Breast epithelium (tissue), 4 donors: ENCODE results near the gene RXRB. TPM values are rescaled to one million over a fixed set of nuclear protein-coding genes. Genes with fewer than 3 reads are reported as not detected.

Experiments
- DNase-seq, 2 donors: peaks; one replicate each; pipeline ENCODE4 v3.0.0-alpha.2; 2019; ENCODE audit warnings: low spot score in 2 of 2
- H3K27ac ChIP-seq, 2 donors: fragments of 200-600 bp; sonication (generic) in 1 of 2; one replicate each; pipeline ENCODE4 v1.5.1; 2016 to 2019; ENCODE audit warnings: mild to moderate bottlenecking in 1 of 2
- H3K27me3 ChIP-seq, 2 donors: fragments of 200-600 bp; sonication (generic) in 1 of 2; one replicate each; pipeline versions ENCODE4 v1.5.1 to v1.6.0; 2017 to 2019; ENCODE audit warnings: control low read depth in 1 of 2, mild to moderate bottlenecking in 1 of 2
- H3K36me3 ChIP-seq: fragments of 200-600 bp; one replicate; pipeline ENCODE4 v1.5.1; 2019
- H3K4me1 ChIP-seq, 2 donors: fragments of 200-600 bp; sonication (generic); one replicate each; pipeline ENCODE4 v1.5.1; 2016 to 2019; ENCODE audit warnings: control low read depth in 1 of 2
- H3K4me3 ChIP-seq, 3 donors: fragments of 200-600 bp; sonication (generic); 1 replicate in 2 of 3; 2 replicates in 1 of 3; pipeline ENCODE4 v1.5.1; 2016 to 2019; ENCODE audit warnings: mild to moderate bottlenecking in 3 of 3, moderate library complexity in 2 of 3
- H3K9me3 ChIP-seq, 2 donors: fragments of 200-600 bp; sonication (generic) in 1 of 2; one replicate each; pipeline ENCODE4 v1.5.1; 2016 to 2019; ENCODE audit warnings: control low read depth in 1 of 2
- POLR2A ChIP-seq: fragments of 450-650 bp; IDR thresholded peaks from one replicate; pipeline ENCODE4 v1.6.1; 2016; ENCODE audit warnings: antibody characterized with exemption, mild to moderate bottlenecking, moderate library complexity
- POLR2AphosphoS5 ChIP-seq, 3 donors: sonication (generic); formaldehyde crosslinking; IDR thresholded peaks; one replicate each; pipeline ENCODE4 v1.6.1; 2017; ENCODE audit warnings: antibody characterized with exemption in 3 of 3
- intact Hi-C: fragments of 100-400 bp; cut with DNase I; formaldehyde crosslinking; loops from one replicate; pipeline ENCODE4 v1.15.1; 2023; ENCODE audit warnings: low total_unique reads
- total RNA-seq, 3 donors: library from RNA; depleted of rRNA; stranded (reverse); fragments of >200 nt; gene quantifications; one replicate each; pipeline ENCODE4 v1.1.0, GENCODE V29; 2016
- TF ChIP-seq, protein P1 (sequence below), 3 donors: fragments of 450-650 bp; IDR thresholded peaks; one replicate each; pipeline ENCODE4 v1.5.1; 2016 to 2017; ENCODE audit warnings: antibody characterized with exemption in 3 of 3, mild to moderate bottlenecking in 3 of 3, moderate library complexity in 3 of 3

Gene RXRB
- total RNA-seq, 3 donors from 2014 or later: 27.4 to 39.1 (median 27.5) TPM

DNA sequence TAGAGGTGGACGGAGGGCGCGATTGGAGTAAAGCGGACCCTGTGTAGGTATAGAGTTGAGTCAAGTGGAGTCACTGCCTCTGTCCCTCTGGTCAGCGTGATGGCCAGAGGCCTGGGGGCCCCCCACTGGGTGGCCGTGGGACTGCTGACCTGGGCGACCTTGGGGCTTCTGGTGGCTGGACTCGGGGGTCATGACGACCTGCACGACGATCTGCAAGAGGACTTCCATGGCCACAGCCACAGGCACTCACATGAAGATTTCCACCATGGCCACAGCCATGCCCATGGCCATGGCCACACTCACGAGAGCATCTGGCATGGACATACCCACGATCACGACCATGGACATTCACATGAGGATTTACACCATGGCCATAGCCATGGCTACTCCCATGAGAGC lies 681 bp upstream of the RXRB start:
- Histone ChIP-seq H3K27ac (peak overlapping the region; percentile 98 to 99), H3K27me3 (no peaks in the 10 kb centered on the region), H3K36me3 (no peaks in the 10 kb centered on the region), H3K4me1 (peaks cover 10 to 37% of the 10 kb centered on the region in 2 donors), H3K9me3 (no peaks in the 10 kb centered on the region), H3K4me3 (peak overlapping the region; percentile 61 to 94 (median 92))
- intact Hi-C loops: no loop called here
- TF ChIP-seq, protein P1, sequence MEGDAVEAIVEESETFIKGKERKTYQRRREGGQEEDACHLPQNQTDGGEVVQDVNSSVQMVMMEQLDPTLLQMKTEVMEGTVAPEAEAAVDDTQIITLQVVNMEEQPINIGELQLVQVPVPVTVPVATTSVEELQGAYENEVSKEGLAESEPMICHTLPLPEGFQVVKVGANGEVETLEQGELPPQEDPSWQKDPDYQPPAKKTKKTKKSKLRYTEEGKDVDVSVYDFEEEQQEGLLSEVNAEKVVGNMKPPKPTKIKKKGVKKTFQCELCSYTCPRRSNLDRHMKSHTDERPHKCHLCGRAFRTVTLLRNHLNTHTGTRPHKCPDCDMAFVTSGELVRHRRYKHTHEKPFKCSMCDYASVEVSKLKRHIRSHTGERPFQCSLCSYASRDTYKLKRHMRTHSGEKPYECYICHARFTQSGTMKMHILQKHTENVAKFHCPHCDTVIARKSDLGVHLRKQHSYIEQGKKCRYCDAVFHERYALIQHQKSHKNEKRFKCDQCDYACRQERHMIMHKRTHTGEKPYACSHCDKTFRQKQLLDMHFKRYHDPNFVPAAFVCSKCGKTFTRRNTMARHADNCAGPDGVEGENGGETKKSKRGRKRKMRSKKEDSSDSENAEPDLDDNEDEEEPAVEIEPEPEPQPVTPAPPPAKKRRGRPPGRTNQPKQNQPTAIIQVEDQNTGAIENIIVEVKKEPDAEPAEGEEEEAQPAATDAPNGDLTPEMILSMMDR (IDR thresholded peaks at IDR 0.05): no peak
- TF ChIP-seq POLR2A: no peak
- TF ChIP-seq POLR2AphosphoS5 (IDR thresholded peaks at IDR 0.05): no peak
- no peak for DNase-seq

DNA sequence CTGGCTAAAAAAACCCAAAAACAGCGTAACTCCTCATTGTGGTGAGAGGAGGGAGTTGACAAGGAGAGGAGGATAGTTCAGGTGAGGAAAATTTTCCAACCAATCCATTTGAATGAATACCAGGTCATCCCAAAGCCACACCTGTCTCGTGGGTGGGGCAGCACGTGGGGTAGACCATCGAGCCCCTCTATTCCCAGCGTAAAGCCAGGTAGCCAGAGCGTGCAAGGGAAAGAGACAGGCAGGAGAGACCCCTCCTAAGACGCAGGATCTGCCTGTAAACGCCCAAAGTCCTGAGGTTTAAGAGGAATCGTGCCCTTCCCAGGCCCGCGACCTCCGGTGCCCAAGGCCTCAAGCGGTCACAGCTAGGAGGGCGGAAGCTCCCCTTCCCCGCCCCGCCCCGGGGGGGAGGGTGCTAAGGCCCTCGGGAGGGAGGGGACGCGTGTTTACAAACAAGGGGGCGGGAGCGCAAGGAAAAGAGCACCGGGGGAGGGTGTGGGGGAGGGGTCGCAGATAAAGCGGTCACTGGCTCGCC lies 712 bp downstream of the RXRB start:
- peaks cover 10 to 31% of the 10 kb centered on the region in 2 donors for H3K4me1 ChIP-seq
- intact Hi-C loops: no loop called here
- peak overlapping the region; percentile 98 to 99 for H3K27ac ChIP-seq
- no peaks in the 10 kb centered on the region for H3K9me3 ChIP-seq
- TF ChIP-seq POLR2AphosphoS5 (IDR thresholded peaks at IDR 0.05) (no peak), POLR2A (no peak)
- TF ChIP-seq, protein P1 (IDR thresholded peaks at IDR 0.05): no peak
- H3K36me3 ChIP-seq: no peaks in the 10 kb centered on the region
- DNase-seq: no peak
- H3K27me3 ChIP-seq: no peaks in the 10 kb centered on the region
- peak overlapping the region; percentile 61 to 94 (median 92) for H3K4me3 ChIP-seq

DNA sequence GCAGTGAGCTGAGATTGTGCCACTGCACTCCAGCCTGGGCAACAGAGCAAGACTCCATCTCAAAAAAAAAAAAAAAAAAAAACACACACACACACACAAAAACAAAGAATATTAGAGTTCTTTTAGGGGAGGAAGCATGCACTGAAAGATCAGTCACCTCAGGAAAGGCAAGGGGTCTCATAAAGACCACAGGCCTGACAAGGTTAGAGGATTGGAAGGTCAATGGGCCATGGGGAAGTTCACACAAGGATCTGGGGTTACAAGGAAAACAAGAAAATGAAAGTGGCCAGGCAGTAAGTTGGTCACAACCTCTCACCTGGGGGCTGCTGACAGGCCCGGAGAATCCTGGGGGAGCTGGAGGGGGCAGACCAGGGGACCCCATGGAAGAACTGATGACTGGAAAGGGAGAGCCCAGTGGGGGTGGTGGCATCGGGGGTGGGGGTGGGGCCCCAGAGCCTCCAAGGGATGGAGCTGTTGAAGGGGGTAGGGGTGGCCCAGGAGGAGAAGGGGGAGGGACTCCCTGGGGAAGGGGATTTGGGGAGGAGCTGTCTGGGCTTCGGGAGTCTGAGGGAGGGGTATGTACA lies 1.5 kb downstream of the RXRB start:
- intact Hi-C loops: no loop called here
- H3K4me3 ChIP-seq: peak overlapping the region; percentile 61 to 94 (median 92)
- peak overlapping the region; percentile 98 to 99 for H3K27ac ChIP-seq
- H3K36me3 ChIP-seq: no peaks in the 10 kb centered on the region
- H3K27me3 ChIP-seq: no peaks in the 10 kb centered on the region
- peaks cover 10 to 26% of the 10 kb centered on the region in 2 donors for H3K4me1 ChIP-seq
- H3K9me3 ChIP-seq: no peaks in the 10 kb centered on the region
- no peak for DNase-seq
- TF ChIP-seq, protein P1 (IDR thresholded peaks at IDR 0.05): no peak
- TF ChIP-seq POLR2A: no peak
- no peak for TF ChIP-seq POLR2AphosphoS5 (IDR thresholded peaks at IDR 0.05)

DNA sequence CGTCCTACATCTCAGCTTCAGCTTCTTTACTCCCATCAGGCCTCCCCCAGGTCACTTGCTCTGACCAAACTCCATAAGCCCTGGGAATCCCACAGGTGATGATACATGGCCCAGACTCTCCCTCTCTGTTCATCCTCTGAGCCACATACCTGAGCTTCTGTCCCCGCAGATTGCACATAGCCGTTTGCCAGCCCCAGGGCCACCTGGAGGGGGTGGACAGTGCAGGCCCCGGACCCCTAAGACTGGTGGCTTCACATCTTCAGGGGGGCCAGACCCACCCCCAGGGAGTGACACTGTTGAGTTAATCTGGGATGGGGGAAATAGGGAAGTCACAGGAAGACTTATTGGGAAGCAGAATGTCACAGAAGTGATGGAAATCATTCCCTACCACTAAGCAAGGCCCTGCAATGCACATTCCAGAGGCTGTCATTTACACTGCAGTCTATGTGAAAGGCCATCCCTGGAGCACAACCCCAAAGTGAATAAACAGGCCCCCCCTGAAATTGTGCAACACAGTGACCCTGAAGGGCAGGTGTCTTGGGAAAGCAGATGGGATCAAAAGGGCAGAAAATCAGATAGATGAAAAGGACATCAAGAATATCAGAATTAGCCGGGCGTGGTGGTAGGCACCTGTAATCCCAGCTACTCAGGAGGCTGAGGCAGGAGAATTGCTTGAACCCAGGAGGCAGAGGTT lies 2.2 kb downstream of the RXRB start:
- Histone ChIP-seq H3K4me1 (peaks cover 10 to 21% of the 10 kb centered on the region in 2 donors), H3K36me3 (no peaks in the 10 kb centered on the region), H3K27ac (peak overlapping the region in 1 of 2 donors; percentile 30), H3K27me3 (no peaks in the 10 kb centered on the region), H3K4me3 (peak overlapping the region in 1 of 3 donors; percentile 5), H3K9me3 (no peaks in the 10 kb centered on the region)
- TF ChIP-seq POLR2AphosphoS5 (IDR thresholded peaks at IDR 0.05): no peak
- TF ChIP-seq POLR2A: no peak
- TF ChIP-seq, protein P1 (IDR thresholded peaks at IDR 0.05): no peak
- no peak for DNase-seq
- intact Hi-C loops: no loop called here
